Glutamatergic neuron (in vitro differentiated cells): ENCODE measurements around the gene ABCA13. TPM values are rescaled to one million over a fixed set of nuclear protein-coding genes. Genes with fewer than 3 reads are reported as not detected.

Source experiments
- DNase-seq: peaks from one replicate; pipeline ENCODE4 v3.0.0; 2022
- H3K27ac Mint-ChIP-seq: one replicate; pipeline ENCODE4 v1.8.0; 2020; ENCODE audit warnings: mild to moderate bottlenecking, mixed read lengths, inconsistent platforms; ENCODE audit not compliant: unreplicated experiment
- H3K27me3 Mint-ChIP-seq: one replicate; pipeline ENCODE4 v1.8.0; 2020; ENCODE audit warnings: mild to moderate bottlenecking, moderate library complexity, mixed read lengths, inconsistent platforms; ENCODE audit not compliant: unreplicated experiment
- H3K36me3 Mint-ChIP-seq: one replicate; pipeline ENCODE4 v1.8.0; 2020; ENCODE audit warnings: mild to moderate bottlenecking, mixed read lengths, inconsistent platforms; ENCODE audit not compliant: unreplicated experiment
- H3K4me1 Mint-ChIP-seq: one replicate; pipeline ENCODE4 v1.8.0; 2020; ENCODE audit warnings: mild to moderate bottlenecking, low read depth, mixed read lengths, inconsistent platforms; ENCODE audit not compliant: unreplicated experiment
- H3K4me3 Mint-ChIP-seq: one replicate; pipeline ENCODE4 v1.8.0; 2020; ENCODE audit warnings: mild to moderate bottlenecking, mixed read lengths, inconsistent platforms; ENCODE audit not compliant: unreplicated experiment
- H3K9me3 Mint-ChIP-seq: one replicate; pipeline ENCODE4 v1.8.0; 2020; ENCODE audit warnings: mild to moderate bottlenecking, moderate library complexity, mixed read lengths, inconsistent platforms; ENCODE audit not compliant: unreplicated experiment
- CTCF ChIP-seq: fragments of 200-600 bp; sonication (generic); IDR thresholded peaks from one replicate; pipeline ENCODE4 v1.5.0; 2021; ENCODE audit not compliant: partially characterized antibody, unreplicated experiment
- total RNA-seq: library from RNA; stranded (reverse); fragmentation: NEBNext Ultra II Directional; extraction: Animal tissue kit (Norgen Biotek cat#: 25700); gene quantifications from one replicate; pipeline ENCODE4 v1.2.1, GENCODE V29; 2021; ENCODE audit not compliant: unreplicated experiment

Gene ABCA13
- total RNA-seq, 1 donor from 2014 or later: 0.61 TPM

- DNase-seq: no peak
- no peak overlapping the region for H3K27ac Mint-ChIP-seq
- no peak overlapping the region for H3K4me3 Mint-ChIP-seq
- no peaks in the 10 kb centered on the region for H3K36me3 Mint-ChIP-seq
- no peaks in the 10 kb centered on the region for H3K4me1 Mint-ChIP-seq
- peaks cover 5% of the 10 kb centered on the region for H3K9me3 Mint-ChIP-seq
- TF ChIP-seq CTCF: no peak
- H3K27me3 Mint-ChIP-seq: peaks cover 1% of the 10 kb centered on the region
Observed at GRCh38 chr7:48213226-48213625, 42.0 kb downstream of the ABCA13 start.

DNA sequence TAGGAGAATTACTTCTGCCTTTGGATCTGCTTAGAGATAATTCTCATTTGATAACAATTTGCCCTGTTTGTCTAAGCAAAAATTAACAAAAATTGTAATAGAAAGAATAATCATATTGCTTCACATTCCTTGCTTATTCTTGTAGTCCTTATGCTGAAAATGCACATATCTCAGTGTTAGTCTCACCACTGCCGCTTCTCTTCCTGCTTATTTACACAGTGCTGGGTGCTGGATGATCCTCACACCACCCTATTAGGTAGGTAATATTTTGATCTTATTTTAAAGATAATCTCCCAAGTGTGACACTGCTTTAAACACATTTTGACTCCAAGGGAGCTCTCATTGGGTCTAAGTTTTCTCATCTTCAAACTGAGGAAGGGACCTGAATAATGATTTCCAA is 46.0 kb downstream of the ABCA13 start:
- peaks cover 1% of the 10 kb centered on the region for H3K27me3 Mint-ChIP-seq
- no peak overlapping the region for H3K27ac Mint-ChIP-seq
- DNase-seq: no peak
- H3K9me3 Mint-ChIP-seq: peaks cover 3% of the 10 kb centered on the region
- H3K4me3 Mint-ChIP-seq: no peak overlapping the region
- no peak for TF ChIP-seq CTCF
- H3K36me3 Mint-ChIP-seq: no peaks in the 10 kb centered on the region
- H3K4me1 Mint-ChIP-seq: no peaks in the 10 kb centered on the region

DNA sequence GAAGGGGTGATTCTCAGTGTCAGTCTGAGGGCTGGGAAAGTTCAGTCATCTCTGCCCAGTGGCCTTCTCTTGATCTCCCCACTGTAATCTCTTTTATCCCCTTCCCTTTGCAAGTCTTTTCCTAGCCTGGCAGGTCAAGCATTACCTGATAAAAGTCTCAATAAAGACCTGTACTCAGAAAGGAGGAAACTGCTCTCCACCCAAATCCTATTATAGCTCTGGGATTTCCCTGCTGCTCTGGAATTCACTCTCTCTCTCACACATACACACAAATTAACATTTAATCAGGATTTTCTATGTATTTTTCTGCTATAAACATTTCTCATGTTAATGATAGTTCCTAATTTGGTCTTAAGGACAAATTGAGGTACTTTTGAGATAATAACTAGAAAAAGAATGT is 46.5 kb downstream of the ABCA13 start:
- DNase-seq: no peak
- Mint-ChIP-seq H3K4me1 (no peaks in the 10 kb centered on the region), H3K4me3 (no peak overlapping the region), H3K9me3 (peaks cover 1% of the 10 kb centered on the region), H3K27ac (no peak overlapping the region), H3K36me3 (no peaks in the 10 kb centered on the region), H3K27me3 (peaks cover 1% of the 10 kb centered on the region)
- TF ChIP-seq CTCF: no peak

- Mint-ChIP-seq H3K27me3 (peaks cover 1% of the 10 kb centered on the region), H3K9me3 (no peaks in the 10 kb centered on the region), H3K4me3 (no peak overlapping the region), H3K4me1 (no peaks in the 10 kb centered on the region), H3K36me3 (no peaks in the 10 kb centered on the region), H3K27ac (no peak overlapping the region)
- no peak for DNase-seq
- TF ChIP-seq CTCF: no peak
Observed at GRCh38 chr7:48224042-48224441, 52.8 kb downstream of the ABCA13 start.

GRCh38 chr7:48225101-48225500 is 53.8 kb downstream of the ABCA13 start:
- Mint-ChIP-seq H3K4me3 (no peak overlapping the region), H3K36me3 (no peaks in the 10 kb centered on the region), H3K9me3 (no peaks in the 10 kb centered on the region), H3K4me1 (no peaks in the 10 kb centered on the region), H3K27me3 (peaks cover 1% of the 10 kb centered on the region), H3K27ac (no peak overlapping the region)
- no peak for DNase-seq
- no peak for TF ChIP-seq CTCF
